Colon (tissue), 2 donors: ENCODE results near the gene CRYBG1.

Experiments
- FAIRE-seq: peaks from 2 replicates; lab custom pipeline; 2012; peaks lifted over from hg19 to GRCh38; lab: Jason Lieb, UNC
- donor health status: control.
- donor health status: control.

Gene CRYBG1

DNA sequence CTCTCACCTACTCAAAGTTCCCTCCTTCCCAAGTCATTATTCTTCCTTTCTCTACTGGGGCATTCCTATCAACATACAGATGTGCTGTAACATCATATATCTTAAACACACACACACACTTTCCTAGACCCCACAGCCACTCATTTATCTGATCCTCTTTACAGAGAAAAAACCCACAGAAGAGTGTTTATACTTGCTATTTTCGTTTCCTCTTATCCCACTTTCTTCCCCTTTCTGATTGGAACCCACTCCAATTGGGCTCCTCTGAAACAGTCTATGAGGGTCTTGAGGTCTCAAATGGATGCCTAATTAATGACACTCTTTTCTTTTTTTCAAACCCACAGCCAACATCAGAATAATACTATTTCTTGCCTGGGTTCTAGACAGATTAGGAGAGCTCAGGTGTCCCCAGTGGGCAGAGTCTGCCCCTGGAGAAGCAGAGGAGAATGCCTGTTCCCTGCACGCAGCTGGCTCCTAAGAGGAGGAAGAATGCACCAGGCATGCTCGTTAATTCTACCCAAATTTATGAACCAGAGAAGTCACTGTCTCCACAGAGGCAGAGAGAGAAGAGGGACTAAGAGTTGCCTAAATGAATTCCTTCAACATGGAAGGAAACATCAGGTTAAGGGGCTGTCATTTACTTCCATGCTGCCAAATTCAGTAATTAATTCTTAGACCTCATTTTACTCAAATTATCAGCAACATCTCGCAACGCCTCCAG lies 65.9 kb downstream of the CRYBG1 start:
- FAIRE-seq: no peak

DNA sequence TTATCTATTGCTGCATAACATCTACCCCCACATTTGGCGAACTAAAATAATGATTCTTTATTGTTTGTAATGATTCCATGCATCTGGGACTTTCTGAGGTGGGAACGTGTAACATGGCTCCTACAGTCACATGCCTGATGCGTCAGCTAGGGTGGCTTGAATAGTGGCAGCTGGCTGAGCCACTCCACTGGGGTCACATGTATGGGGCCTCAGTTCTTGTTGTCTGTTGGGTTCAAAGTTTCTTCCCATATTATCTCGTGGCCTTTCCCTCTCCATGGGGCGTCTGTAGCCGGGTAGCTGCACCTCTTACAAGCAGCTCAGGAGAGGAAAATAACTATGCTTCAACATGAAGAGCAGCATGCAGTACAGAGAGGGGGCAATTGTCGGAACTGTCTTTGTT lies 69.9 kb downstream of the CRYBG1 start:
- FAIRE-seq: no peak

- no peak for FAIRE-seq
These were observed 70.9 kb downstream of the CRYBG1 start for GRCh38 chr6:106431405-106431804.

GRCh38 chr6:106431972-106432371 lies 71.5 kb downstream of the CRYBG1 start:
- no peak for FAIRE-seq

GRCh38 chr6:106434530-106434929 lies 74.0 kb downstream of the CRYBG1 start:
- no peak for FAIRE-seq

- no peak for FAIRE-seq
These were observed 78.9 kb downstream of the CRYBG1 start for GRCh38 chr6:106439459-106439858.

- no peak for FAIRE-seq
These were observed 80.0 kb downstream of the CRYBG1 start for GRCh38 chr6:106440546-106440945.

- FAIRE-seq: no peak
These were observed 81.9 kb downstream of the CRYBG1 start for GRCh38 chr6:106442395-106442794.

- peak; percentile 33 for FAIRE-seq
These were observed 84.4 kb downstream of the CRYBG1 start for GRCh38 chr6:106444777-106445507.

- FAIRE-seq: no peak
These were observed 85.0 kb downstream of the CRYBG1 start for GRCh38 chr6:106445508-106445878.

- peak; percentile 93 for FAIRE-seq
These were observed 85.9 kb downstream of the CRYBG1 start for GRCh38 chr6:106446287-106446885.

GRCh38 chr6:106446983-106447382 lies 86.5 kb downstream of the CRYBG1 start:
- peak; percentile 57 for FAIRE-seq

DNA sequence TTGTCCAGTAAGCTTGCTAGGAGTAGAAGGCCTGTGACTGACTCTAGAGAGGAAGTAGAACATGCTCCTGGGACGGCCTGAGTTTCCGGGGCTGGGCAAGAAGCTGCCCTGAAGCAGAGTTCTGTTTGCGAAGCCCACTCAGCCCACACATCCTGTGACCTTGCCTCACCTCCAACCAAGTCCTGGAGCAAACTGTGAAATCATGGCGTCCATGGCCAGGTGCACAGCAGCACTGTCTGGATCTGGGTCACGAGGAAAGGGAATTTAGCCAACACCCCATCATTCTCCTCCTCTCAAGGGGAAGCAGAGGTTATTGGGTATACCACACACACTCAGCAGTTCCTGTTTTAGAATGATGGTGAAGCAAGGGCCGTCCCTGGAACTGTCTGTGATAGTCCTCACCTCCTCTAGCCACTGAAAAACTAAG lies 87.5 kb downstream of the CRYBG1 start:
- FAIRE-seq: no peak

DNA sequence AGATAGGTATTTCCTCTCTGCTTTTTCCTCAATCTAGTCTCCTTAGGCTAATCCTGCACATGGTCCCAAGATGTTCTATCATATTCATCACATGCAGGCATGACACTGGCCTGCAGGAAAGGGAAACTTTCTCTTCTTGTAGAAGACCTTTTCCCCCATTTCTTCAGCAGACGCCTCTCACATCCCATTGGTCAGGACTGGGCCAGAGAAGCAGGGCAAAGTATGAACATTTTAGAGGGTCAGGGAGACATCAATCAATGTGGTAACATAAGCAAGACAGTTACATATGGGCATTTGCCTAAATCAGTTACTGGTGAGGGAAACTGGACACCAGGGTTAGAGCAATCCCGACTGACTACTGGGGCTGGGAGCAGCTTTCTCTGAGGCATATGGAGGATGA lies 90.1 kb downstream of the CRYBG1 start:
- no peak for FAIRE-seq

DNA sequence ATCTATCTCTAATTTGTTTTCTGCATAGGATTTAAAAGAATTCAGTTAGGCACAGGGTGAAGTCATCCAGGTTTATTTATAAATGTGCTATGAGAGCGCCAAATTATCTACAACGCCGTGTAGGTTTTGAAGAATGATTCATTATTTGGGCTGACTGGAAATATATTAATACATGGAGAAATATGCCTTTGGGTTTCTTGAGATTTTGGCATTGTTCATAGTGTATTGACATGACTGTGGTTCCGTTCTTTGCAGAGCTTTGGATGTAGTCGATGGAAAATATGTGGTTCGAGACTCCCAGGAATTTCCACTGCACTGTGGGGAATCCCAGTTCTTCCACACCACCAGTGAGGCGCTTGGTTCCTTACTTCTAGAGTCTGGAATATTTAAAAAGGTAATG lies 90.9 kb downstream of the CRYBG1 start:
- no peak for FAIRE-seq

DNA sequence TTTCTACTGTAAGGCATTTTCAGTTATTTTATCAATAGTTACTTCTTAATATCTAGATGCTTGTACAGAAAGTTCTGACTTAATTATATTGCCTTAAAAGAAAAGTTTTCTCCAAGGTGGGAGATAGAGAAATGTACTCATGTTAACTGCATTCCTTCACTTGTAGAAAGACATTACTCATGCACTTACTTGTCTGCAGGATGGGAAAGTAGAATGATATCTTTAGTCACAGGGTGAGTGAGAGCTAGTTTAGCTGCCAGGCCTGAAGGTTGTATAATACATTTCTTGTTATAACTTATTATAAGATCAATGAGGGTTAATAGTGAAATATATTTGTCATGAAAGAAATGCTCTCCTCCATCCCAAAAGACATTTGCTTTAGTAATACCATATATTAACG lies 92.1 kb downstream of the CRYBG1 start:
- FAIRE-seq: no peak

GRCh38 chr6:106453756-106454367 lies 93.3 kb downstream of the CRYBG1 start:
- FAIRE-seq: no peak

DNA sequence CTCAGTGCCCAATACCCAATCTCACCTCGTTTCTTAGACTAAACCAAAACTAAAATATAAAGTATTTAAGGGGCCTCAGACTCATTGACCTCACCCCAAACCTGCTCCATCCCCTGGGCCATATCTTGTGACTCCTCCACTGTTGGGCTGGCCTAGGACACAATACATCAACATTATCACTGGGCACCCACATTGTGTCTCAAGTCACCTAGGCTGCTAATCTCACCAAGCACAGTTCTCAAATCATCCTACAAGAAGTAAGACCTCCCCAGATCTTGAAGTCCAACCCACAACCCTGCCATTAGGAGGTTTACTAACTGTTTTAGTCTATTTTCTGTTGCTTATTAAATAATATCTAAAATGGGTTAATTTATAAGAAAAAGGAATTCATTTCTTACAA lies 96.2 kb downstream of the CRYBG1 start:
- FAIRE-seq: no peak

- FAIRE-seq: peak; percentile 72
These were observed 97.8 kb downstream of the CRYBG1 start for GRCh38 chr6:106458021-106458986.

GRCh38 chr6:106460481-106460880 lies 100.0 kb downstream of the CRYBG1 start:
- FAIRE-seq: no peak

DNA sequence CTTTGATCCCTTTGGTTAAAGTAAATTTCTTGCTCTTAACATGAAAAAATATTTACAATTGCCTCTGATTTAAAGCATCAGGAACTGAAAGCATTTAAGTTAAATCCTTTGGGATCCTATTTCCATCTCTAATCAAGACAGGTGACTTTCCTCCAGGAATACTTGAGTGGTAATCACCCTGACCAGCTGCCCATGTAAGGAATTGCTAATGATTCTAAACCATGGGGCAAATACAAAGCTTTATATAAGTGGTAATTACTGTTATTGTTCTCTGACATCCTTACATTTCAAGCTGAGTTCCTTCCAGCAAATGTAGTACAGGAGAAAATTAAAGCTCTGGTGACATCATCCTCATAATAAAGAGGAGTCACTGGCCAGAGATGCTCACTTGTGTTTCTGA lies 100.6 kb downstream of the CRYBG1 start:
- FAIRE-seq: no peak
